Cardiac septum (tissue), 1 donor: Measurements from ENCODE around the gene PDE4D. TPM values are rescaled to one million over a fixed set of nuclear protein-coding genes. Genes with fewer than 3 reads are reported as not detected.
"Not testable (repeated sequence)": the region's sequence is repeated elsewhere in the genome, so short reads cannot be mapped to it uniquely, and the experiment has no call there.

Experiments
- DNase-seq: peaks from one replicate; pipeline ENCODE4 v3.0.0-alpha.2; 2020; ENCODE audit warnings: low spot score
- intact Hi-C: fragments of 100-400 bp; cut with DNase I; formaldehyde crosslinking; loops from one replicate; pipeline ENCODE4 v1.14.0; 2022
- total RNA-seq: library from RNA; stranded (reverse); fragmentation: NEBNext Ultra II Directional; extraction: Animal tissue kit (Norgen Biotek cat#: 25700); gene quantifications from one replicate; pipeline ENCODE4 v1.2.1, GENCODE V29; 2021
- donor health status: DM: no; HTN: no; CAD: no.

PDE4D gene
- total RNA-seq, 1 donor from 2014 or later = 29.3 TPM

DNA sequence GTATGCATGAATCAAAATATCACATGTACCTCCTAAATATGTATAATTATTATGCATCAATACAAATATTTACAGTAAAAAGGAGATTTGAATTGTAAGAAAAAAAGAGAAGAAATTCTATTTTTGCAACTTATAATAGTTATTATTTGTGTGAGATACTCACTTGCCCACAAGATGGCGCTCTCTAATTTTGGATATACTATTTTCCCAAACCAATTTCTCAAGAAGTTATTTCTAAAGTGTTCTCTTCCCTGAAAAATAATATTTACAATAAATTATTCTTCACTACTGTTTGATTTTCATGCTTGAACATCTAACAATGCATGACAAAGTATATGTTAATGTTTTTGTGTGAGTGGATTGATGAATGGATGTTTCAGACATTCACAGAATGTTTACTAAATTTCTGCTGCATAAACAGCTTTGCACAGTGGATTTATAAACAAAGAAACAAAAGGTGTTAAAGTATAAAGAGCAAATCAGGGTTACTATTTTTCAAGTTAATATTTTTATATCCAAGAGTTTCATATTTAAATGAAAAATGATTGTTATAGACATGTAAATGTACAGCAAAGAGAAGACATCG, 503.4 kb downstream of the PDE4D start:
- intact Hi-C loops = loop anchor here (2.0 to 5.0 kb wide), 2 partner anchors 107 to 283 kb away; no protein-coding TSS in a partner anchor
- no peak for DNase-seq

- no peak for DNase-seq
- intact Hi-C loops = loop anchor here (5.0 kb wide), 1 partner anchor 415 kb away; no protein-coding TSS in a partner anchor
Observed at GRCh38 chr5:59387127-59387526, 506.4 kb downstream of the PDE4D start.

- DNase-seq = no peak
- intact Hi-C loops = loop anchor here (5.0 kb wide), 1 partner anchor 417 kb away; no protein-coding TSS in a partner anchor
Observed at GRCh38 chr5:59385700-59386099, 507.8 kb downstream of the PDE4D start.

- DNase-seq = no peak
- intact Hi-C loops = loop anchor here (2.0 kb wide), 1 partner anchor 192 kb away; no protein-coding TSS in a partner anchor
Observed at GRCh38 chr5:59380350-59380951, 513.1 kb downstream of the PDE4D start.

GRCh38 chr5:59374036-59374435, 519.5 kb downstream of the PDE4D start:
- intact Hi-C loops, DNase-seq: not testable (repeated sequence)

GRCh38 chr5:59371525-59372127, 521.9 kb downstream of the PDE4D start:
- DNase-seq = no peak
- intact Hi-C loops = no loop called here

DNA sequence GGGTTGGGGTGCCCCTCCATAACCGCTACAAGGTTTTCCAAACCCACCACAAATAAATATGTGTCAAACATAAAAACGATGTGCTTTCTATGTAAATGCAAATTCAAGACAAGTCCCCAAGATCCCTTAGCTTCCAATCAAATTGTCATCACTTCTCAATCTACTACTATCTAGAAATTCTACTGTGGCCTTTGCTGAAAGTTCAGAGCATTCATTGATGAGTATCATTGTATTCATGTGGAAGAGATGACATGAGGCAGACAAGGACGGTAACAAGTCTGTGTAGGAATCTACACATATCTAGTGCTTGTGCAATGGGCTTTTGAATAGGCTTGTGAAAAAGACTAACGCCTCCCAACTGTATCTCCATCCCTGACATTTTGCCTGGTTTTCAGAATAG, 524.6 kb downstream of the PDE4D start:
- intact Hi-C loops = loop anchor here (2.0 to 10.0 kb wide), 3 partner anchors 147 to 334 kb away; no protein-coding TSS in a partner anchor
- DNase-seq = no peak

DNA sequence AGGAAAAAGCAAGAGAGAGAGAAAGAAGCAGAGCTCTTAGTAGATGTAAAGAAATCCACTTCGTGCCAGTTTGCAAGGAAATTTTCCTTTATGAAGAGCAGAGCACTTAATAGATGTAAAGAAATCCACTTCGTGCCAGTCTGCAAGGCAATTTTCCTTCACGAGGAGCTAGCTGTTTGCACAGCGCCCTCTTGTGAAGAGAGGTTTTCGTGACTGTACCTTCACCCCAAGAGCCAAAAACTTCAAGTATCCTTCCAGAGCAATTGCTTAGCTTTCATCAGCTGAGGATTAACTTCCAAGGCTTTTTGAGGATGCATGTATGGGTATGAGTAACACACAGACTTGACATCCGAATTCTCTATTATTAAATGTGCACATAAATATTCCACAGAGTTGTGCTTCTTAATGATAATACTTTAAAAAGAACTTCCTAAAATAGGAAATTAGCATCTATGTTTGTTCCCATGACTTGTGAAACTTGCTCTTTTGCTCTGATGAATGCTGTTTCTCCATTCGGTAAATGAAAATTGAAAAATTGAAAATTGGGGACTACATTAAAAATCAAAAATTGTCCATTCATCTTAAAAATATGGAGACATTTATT, 525.6 kb downstream of the PDE4D start:
- intact Hi-C loops = loop anchor here (2.0 to 10.0 kb wide), 3 partner anchors 146 to 333 kb away; no protein-coding TSS in a partner anchor
- no peak for DNase-seq

DNA sequence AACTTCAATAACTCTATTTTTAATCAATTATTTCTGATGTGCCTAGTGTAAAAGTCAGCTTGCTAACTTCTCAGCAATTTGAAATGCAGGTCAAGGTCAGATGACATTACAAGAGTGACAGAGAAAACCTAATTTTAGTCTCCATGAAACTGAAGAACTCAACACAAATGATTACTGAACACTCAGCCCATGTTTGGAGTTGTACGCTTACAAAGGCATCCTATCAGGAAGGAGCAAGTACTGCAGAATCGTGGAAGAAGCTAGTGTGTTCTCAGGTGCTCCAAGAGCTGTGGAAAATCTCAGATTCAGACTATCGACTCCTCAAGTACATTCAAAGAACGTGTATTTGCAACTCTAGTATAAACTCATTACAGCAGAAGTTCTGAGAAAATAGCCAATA, 526.7 kb downstream of the PDE4D start:
- no peak for DNase-seq
- intact Hi-C loops = loop anchor here (5.0 to 10.0 kb wide), 2 partner anchors 144 to 332 kb away; no protein-coding TSS in a partner anchor

GRCh38 chr5:59362438-59362837, 531.1 kb downstream of the PDE4D start:
- intact Hi-C loops = loop anchor here (10.0 kb wide), 1 partner anchor 328 kb away; no protein-coding TSS in a partner anchor
- DNase-seq = no peak

DNA sequence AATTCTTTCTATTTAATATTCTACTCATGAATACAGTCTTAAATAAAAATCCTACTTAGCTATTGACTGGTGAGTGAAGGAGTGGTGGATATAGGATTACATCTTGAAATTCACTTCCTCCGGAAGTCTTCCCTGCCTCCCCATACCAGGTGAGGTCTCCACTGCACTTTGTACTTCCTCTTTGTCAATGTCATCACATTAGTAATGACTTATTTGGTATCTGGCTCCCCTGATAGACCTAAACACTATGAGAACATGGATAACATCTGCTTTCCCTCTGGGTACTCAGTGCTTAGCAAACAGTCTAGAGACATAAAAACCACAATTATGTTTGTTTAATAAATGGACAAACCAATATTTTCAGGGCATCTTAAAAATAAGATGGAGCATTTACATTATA, 532.1 kb downstream of the PDE4D start:
- no peak for DNase-seq
- intact Hi-C loops = loop anchor here (10.0 kb wide), 1 partner anchor 327 kb away; no protein-coding TSS in a partner anchor

GRCh38 chr5:59360130-59360555, 533.4 kb downstream of the PDE4D start:
- intact Hi-C loops = loop anchor here (10.0 kb wide), 1 partner anchor 325 kb away; no protein-coding TSS in a partner anchor
- no peak for DNase-seq

- no peak for DNase-seq
- intact Hi-C loops = no loop called here
Observed at GRCh38 chr5:59358005-59358861, 535.3 kb downstream of the PDE4D start.

GRCh38 chr5:59357381-59357977, 536.0 kb downstream of the PDE4D start:
- intact Hi-C loops = no loop called here
- no peak for DNase-seq

- DNase-seq = peak; percentile 87
- intact Hi-C loops = no loop called here
Observed at GRCh38 chr5:59356813-59357380, 536.6 kb downstream of the PDE4D start.

DNA sequence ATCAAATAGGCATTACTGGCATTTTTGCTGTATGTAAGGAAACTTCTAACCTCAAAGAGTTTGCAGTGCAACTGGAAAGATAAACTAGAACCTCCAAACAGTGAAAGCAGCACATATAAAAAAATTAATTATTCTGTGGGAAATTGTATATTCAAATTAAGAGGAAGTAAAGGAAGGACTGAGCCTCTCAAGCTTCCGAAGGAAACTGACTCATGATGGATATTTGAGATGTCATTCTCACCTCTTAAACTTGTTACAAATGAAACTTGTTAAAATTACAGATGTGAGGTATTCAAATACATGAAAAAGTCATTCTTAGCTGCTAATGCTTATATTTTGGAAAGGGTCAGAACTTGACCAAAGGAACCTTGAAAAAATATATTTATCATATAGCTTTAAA, 538.7 kb downstream of the PDE4D start:
- intact Hi-C loops = no loop called here
- no peak for DNase-seq

DNA sequence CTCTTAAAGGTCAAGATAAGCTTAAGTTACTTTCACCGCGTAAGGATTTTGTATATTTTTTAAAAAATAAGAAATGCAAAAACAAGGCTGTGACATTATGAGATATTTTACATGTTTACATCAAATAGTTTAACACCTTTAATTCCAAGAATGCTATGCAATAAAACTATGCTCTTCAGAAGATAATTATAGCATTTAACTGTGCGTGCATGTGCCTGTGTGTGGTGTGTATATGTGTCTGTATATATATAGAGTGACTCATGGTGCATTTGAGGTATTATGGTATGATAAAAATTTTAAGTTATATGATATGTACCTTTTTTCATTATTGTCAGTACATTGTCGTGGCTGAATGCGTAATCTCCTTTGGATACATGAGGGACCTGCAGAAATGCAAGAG, 539.3 kb downstream of the PDE4D start:
- intact Hi-C loops = no loop called here

DNA sequence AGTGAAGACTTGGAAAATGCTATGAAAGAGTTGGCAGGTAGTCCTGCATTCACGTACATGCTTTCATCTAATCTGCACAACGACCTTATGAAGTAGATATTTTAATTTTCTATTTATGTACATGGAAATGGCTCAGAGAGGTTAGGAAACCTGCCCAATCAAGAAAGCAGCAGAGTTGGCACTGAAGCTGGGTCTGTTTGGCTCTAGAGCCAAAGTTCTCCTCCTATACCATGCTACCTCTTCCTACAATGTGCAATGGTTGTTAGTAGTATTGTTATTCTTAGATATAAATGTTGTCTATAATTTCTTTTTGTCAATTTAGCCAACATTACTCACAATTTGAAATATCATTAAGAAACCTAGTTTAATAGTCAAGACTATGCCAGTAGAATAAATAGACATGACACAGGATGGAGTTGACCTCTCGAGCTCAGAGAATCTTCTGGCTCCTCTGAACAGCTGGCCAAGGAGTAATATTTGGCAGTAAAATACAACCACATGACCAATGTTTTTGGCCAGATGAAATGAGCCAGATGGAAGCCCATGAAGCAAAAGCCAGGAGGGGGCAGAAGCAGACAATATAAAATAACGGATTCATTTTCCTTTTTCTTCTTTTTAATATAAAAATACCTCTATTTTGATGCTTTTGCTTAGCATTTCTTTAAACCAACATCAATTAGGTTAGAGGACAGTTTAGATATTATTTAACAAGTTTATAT, 542.3 kb downstream of the PDE4D start:
- no peak for DNase-seq
- intact Hi-C loops = no loop called here

More for the DNA sequence above, 539.3 kb downstream of the PDE4D start:
- no peak for DNase-seq
